NCI-H1092 (cell line): ENCODE measurements around the gene DHRSX.
"Not testable (repeated sequence)": the region's sequence is repeated elsewhere in the genome, so short reads cannot be mapped to it uniquely, and the experiment has no call there.

Experiments used
- DNase-seq: peaks from one replicate; lab custom pipeline; 2025; lab: John Stamatoyannopoulos, UW

The DHRSX gene

DNA sequence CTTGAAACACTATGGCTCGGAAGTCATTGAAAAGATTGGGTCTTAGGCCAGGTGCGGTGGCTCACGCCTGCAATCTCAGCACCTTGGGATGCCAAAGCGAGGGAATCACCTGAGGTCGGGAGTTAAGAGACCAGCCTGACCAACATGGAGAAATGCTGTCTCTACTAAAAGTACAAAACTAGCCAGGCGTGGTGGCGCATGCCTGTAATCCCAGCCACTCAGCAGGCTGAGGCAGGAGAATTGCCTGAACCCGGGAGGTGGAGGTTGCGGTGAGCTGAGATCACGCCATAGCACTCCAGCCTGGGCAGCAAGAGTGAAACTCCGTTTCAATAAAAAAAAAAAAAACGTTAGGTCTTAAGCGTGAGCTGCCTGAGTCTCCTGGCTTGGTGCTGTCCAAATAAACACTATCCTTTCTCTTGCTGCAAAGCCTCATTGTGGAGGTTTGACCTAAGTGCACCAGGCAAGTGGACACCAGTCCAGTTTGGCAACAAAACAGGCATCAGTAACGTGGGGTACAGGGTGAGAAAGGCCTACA, 185.9 kb downstream of the DHRSX start:
- DNase-seq, result no peak

DNA sequence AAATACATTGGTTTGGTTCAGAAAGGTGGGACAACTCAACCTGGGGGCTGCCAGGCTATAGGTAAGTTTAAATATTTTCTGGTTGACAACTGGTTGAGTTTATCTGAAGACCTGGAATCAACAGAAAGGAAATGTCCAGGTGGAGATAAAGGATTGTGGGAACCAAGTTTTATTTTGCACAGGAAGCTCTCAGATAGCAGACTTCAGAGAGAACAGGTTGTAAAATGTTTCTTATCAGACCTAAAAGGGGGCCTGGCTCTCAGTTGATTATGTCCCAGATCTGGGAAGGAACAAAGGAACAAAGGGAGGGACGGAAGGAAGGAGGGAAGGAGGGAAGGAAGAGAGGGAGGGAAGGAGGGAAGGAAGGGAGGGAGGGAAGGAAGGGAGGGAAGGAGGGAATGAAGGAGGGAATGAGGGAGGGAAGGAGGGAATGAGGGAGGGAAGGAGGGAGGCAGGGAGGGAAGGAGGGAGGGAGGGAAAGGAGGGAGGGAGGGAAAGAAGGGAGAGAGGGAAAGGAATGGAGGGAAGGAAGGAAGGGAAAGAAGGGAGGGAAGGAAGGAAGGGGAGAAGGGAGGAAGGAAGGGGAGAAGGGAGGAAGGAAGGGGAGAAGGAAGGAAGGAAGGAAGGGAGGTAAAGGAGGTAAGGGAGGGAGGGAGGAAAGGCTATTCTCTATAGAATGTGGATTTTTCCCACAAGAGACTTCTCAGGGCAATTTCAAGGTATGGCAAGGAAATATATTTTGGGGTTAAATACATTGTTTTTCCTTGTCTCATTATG, 186.7 kb downstream of the DHRSX start:
- no peak for DNase-seq

DNA sequence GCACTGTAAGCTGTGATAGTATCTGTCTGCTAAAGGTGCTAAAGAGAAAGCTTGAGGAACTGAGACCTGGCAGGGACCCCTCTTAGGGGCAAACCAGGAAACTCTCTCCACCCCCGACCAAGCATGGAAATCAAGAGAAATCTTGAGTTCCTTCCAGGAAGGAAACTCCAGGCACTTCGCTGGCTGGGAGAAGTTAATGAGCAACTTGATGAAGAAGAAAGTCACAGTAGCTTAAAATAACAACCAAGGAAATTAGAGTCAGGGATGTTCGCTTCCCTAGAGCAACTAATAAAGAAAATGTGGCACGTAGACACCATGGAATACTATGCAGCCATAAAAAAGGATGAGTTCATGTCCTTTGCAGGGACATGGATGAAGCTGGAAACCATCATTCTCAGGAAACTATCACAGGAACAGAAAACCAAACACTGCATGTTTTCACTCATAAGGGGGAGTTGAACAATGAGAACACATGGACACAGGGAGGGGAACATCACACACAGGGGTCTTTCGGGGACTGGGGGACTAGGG, 188.7 kb downstream of the DHRSX start:
- not testable (repeated sequence) for DNase-seq

DNA sequence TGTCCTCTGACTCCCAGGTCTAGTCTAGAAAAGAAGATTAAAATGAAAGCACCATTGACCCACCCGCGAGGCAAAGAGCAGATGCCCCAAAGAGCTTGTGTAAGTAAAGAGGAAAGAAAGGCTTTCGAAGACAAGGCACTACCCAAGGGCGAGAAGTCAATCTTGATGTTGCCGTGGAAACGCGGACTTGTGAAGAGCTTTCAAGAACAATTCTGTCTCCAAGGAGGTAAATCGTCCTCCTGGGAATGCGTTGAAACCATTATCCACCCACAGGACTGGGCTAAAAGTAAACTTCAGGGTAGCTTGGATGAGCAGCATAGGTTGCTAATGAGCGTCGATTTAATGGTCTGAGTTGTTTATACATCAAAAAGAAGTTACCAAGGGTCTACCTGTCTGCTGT, 189.3 kb downstream of the DHRSX start:
- DNase-seq, result no peak

DNA sequence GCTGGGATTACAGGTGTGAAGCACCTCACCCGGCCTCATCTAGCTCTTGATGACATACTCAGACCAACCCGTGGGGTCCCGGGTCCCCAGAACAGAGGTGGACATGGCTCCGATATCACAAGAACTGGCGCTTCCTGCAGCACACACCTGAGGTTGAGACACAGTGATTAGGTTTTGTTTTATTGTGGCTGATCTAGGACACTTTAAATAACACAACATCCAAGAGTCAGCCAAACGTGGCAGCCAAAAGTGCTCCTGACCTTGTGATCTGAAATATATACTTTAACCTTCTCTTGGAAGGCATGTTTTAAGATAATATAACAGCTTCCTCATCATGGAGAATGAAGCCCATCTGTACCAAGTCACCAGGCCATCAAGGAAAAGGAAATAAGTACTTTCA, 198.9 kb downstream of the DHRSX start:
- no peak for DNase-seq

DNA sequence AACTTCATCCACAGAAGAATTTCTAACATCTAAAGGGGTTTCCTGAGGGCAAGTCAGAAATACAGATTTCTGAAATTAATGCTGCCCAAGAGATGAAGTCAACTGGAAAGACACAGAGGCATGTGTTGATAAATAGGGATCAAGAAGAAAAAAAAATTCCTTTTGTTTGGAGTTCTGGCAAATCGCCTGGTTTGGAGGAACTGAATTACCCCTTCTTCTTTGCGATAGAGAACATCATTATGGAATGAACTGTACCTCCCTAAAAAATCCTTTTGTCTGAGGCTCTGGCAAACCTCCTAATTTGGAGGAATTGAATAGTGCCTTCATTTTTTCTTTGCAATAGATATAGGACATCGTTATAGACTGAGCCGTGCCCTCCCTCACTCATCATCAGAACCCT, 200.9 kb downstream of the DHRSX start:
- DNase-seq, result no peak

DNA sequence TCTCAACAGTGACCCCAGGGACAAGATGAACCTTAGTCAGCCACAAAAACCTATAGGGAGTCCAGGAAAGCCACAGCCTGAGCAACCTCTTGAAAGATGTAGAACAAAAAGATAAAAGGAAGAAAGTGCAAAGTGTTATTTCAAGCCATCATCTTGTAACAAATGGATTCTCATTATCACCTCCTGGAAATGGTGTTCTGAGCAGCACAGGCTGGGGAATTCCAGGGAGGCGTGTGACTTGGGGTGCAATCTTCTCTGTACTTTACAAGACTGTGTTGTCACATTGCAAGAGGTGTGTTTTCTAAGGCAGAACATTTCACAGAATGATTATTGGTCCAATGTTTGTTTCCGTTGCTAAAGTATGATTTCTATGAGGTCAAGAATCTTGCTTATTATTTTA, 214.0 kb downstream of the DHRSX start:
- no peak for DNase-seq

DNA sequence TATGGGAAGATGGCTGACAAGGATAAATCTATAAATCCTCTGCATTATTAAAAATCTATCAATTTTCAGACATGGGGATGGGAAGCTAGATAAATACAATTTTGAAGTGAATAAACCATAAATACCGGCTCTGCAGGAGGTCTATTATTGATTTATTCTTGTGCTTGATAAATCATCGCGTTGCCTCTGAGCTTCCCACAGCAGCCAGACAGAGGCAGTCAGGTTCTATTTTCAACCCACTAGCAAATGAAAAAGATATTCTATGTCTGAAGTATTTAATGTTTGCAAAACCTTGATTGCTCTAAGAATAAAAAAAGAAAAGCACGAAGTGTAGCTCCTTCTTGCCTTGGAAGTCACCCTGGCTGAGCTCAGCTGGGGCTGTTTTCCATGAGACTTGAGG, 216.2 kb downstream of the DHRSX start:
- no peak for DNase-seq

DNA sequence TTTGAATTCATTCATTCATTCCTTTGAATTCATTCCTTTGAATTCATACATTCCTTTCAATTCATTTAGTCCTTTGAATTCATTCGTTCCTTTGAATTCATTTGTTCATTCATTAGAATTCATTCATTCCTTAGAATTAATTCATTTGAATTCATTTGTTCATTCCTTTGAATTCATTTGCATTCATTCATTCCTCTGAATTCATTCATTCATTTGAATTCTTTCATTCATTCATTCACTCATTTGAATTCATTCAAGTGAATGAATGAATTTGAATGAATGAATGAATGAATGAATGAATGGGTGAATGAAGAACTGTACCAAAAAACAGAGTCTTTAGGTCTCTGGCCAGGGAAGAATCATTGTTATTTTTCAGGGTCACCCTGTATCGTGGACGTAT, 216.6 kb downstream of the DHRSX start:
- DNase-seq, result no peak

DNA sequence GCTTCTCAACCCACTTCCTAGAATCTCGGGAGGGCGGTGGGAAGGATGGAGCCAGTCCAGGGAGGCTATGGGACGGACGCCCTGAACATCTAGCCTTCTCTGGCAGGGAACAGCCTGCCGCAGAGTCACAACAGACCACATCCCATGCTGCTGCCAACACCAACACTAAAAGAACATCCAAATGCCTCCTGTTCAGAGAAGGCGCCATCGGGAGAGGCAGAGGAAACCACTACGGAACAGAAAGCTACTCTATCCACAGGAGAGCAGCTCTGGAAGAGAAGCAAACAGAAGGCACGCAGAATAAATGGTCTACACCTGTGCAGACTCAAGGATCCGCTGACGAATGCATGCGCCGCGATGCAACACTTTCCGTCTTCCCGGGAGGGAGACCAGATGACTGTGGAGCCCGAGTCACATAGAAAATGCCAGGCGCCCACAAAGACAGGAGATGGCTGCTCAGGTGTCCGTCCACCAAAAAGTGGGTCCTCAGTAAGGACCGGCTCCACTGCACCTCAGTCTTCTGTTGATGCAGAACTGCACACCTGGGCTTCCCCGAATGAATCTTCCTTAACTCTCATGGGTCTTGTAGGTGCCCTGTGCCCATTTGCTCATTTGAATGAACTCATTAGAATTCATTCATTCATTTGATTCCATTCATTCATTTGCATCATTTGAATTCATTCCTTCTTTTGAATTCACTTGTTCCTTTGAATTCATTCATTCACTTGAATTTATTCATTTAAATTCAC, 217.5 kb downstream of the DHRSX start:
- DNase-seq, result no peak

DNA sequence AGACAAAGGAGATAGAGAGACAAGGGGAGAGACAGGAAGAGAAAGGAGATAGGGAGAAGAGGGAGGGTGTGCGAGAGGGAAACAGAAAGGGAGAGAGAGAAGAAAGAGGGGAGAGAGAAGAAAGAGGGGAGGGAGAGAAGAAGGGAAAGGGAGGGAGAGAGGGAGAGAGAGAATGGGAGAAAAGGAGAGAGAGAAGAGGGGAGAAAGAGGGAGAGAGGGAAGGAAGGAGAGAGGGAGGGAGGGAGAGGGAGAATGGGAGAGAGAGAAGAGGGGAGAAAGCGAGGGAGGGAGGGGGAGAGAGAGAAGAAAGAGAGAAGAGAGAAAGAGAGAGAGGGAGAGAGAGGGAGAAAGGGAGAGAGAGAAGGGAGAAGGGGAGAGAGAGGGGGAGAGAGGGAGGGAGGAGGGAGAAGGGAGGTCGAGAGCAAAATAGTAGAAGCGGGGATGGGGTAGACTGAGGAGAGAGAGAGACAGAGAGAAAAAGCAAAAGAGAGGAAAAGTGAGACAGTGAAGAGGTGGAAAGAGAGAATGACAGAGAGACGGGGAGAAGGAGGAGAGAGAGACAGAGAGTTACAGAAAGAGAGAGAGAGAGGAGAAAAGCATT, 218.2 kb downstream of the DHRSX start:
- DNase-seq, result no peak

DNA sequence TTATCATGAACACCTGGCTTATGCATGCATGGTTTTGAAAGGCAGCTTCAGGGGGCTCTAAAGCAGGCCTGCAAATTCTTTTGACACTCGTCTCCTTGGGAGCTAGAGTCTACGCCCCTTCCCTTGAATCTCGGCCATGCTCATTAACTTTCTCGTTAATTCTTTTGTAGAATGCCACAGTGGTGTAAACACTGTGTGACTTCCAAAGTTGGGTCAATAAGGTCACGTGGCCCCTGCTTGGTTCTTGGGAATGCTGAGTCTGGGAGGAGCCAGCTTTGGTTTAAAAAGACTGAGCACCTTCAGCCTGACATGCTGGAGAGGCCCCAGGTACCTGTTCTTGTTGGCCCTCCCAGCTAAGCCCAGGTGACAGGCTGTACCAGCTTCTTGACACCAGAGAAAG, 228.4 kb downstream of the DHRSX start:
- no peak for DNase-seq

DNA sequence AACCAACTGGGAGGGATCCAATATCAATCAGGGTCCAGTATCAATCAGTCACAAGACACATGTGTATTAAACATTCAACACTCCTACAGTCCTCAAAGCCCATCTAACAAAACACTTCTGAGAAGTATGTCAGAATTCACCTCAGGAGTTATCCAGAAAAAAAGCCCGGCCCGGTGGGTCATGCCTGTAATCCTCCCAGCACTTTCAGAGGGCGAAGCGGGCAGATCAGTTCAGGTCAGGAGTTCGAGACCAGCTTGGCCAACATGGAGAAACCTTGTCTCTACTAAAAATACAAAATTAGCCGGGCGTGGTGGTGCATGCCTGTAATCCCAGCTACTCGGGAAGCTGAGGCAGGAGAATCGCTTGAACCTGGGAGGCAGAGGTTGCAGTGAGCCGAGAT, 229.2 kb downstream of the DHRSX start:
- not testable (repeated sequence) for DNase-seq

DNA sequence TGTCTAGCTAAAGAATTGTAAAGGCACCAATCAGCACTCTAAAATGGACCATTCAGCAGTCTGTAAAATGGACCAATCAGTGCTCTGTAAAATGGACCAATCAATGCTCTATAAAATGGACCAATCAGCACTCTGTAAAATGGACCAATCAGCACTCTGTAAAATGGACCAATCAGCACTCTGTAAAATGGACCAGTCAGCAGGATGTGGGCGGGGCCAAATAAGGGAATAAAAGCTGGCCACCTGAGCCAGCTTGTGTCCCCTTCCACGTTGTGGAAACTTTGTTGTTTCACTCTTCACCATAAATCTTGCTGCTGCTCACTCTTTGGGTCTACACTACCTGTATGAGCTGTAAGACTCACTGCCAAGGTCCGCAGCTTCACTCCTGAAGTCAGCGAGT, 230.0 kb downstream of the DHRSX start:
- not testable (repeated sequence) for DNase-seq

DNA sequence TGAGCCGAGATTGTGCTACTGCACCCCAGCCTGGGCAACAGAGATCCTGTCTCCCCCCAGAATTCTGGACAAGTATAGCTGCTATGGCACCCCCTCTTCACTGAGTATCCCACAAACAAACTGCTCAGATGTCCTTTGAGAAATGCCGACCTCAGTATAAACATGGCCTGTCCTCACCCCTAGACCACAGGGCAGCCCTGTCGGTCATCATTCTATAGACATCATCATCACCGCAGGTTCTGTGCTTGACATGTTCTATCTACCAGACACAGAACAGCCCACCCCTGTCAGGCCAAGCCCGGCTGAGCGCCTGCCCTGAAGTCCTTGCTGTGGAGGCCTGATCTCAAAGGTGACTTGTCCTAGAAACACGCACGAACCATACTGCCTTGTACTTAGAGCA, 232.9 kb downstream of the DHRSX start:
- DNase-seq, result no peak

DNA sequence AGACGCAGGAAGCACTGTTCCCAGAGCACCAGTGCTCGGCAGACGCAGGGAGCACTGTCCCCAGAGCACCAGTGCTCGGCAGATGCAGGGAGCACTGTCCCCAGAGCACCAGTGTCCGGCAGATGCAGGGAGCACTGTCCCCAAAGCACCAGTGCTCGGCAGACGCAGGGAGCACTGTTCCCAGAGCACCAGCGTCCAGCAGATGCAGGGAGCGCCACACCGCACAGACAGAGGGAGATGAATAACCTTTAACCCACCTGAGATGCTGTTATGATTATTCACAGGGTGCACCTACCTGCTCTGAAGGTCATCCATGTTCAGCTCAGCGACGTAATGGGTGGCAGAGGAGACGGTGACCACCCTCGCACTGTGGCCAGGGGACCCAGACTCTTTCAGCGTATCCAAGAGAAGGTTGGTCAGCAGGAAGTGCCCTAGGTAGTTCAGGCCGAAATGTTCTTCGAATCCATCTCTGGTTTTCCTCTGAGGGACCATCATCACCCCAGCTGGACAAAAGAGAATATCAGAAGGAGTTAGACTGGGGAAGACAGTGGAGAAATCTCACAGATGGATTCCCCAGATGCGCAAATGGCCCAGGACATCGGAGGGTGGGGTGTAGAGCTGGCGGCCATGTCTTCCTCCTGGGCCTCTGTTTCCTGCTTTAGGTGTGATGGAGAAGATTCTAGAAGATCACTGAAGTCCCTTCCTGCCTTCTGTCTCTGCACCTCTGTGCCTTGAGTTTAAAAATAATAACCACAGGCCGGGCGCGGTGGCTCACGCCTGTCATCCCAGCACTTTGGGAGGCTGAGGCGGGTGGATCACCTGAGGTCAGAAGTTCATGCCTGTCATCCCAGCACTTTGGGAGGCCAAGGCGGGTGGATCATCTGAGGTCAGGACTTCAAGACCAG, 234.1 kb downstream of the DHRSX start:
- no peak for DNase-seq

DNA sequence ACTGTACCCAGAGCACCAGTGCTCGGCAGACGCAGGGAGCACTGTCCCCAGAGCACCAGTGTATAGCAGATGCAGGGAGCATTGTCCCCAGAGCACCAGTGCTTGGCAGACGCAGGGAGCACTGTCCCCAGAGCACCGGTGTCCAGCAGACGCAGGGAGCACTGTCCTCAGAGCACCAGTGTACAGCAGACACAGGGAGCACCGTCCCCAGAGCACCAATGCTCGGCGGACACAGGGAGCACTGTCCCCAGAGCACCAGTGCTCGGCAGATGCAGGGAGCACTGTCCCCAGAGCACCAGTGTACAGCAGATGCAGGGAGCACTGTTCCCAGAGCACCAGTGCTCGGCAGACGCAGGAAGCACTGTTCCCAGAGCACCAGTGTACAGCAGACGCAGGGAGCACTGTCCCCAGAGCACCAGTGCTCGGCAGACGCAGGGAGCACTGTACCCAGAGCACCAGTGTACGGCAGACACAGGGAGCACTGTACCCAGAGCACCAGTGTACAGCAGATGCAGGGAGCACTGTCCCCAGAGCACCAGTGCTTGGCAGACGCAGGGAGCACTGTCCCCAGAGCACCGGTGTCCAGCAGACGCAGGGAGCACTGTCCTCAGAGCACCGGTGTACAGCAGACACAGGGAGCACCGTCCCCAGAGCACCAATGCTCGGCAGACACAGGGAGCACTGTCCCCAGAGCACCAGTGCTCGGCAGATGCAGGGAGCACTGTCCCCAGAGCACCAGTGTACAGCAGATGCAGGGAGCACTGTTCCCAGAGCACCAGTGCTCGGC, 234.9 kb downstream of the DHRSX start:
- not testable (repeated sequence) for DNase-seq

DNA sequence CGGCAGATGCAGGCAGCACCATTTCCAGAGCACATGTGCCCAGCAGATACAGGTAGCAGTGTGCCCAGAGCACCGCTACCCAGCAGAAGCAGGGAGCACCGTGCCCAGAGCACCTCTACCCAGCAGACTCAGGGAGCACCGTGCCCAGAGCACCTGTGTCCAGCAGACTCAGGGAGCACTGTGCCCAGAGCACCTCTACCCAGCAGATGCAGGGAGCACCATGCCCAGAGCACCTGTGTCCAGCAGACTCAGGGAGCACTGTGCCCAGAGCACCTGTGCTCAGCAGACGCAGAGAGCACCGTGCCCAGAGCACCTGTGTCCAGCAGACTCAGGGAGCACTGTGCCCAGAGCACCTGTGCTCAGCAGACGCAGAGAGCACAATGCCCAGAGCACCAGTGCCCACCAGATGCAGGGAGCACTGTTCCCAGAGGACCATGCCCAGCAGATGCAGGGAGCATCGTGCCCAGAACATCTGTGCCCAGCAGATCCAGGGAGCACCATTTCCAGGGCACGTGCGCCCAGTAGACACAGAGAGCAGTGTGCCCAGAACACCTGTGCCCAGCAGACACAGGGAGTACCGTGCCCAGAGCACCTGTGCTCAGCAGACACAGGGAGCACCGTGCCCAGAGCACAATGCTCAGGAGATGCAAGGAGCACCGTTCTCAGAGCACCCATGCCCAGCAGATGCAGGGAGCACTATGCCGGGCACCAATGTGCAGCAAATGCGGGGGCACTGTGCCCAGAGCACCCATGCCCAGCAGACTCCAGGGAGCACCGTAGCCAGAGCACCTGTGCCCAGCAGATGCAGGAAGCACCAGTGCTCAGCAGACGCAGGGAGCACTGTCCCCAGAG, 236.4 kb downstream of the DHRSX start:
- no peak for DNase-seq

DNA sequence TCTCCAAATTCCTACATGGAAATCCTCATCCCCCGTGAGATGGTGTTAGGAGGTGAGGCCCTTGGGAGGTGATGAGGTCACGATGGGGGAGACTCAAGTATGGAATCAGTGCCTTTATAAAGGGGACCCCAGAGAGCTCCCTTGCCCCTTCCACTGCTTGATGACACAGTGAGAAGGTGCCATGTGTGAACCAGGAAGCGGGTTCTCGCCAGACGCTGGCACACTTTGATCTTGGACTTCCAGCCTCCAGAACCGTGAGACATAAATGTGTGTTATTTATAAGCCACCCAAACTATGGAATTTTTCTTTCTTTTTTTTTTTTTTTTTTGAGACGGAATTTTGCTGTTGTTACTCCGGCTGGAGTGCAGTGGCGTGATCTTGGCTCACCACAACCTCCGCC, 237.6 kb downstream of the DHRSX start:
- DNase-seq, result no peak

DNA sequence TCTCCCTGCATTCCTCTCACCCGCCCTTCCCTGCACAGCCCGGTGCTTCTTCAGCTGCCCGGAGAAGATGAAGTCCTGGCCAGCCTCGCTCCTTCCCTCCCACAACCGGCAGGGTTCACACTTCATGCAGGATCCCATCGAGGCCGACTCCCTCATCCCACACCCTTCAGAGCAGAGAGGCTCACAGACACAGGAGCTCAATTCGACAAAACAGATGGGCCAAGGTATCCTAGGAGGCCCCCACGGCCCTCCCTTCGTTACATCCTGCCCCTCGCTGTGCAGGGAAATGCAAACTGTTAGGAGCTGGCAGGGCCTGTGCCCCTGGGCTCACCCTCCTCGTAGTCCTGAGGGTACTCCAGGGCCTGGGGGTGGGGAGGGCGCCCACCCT, 238.1 kb downstream of the DHRSX start:
- DNase-seq, result no peak
